Activated T-cell treated with anti-CD3 and anti-CD28 coated beads for 24 hours (primary cell): ENCODE measurements around the gene MMAB.

Experiments used
- DNase-seq: peaks from one replicate; pipeline ENCODE4 v3.0.0-alpha.2; 2020; ENCODE audit warnings: low read depth

The MMAB gene

GRCh38 chr12:109559200-109559505 is 14.2 kb downstream of the MMAB start:
- DNase-seq, result no peak

- DNase-seq, result no peak
Measured at GRCh38 chr12:109558374-109559199, 14.7 kb downstream of the MMAB start.

GRCh38 chr12:109557805-109558204 is 15.5 kb downstream of the MMAB start:
- DNase-seq, result no peak

DNA sequence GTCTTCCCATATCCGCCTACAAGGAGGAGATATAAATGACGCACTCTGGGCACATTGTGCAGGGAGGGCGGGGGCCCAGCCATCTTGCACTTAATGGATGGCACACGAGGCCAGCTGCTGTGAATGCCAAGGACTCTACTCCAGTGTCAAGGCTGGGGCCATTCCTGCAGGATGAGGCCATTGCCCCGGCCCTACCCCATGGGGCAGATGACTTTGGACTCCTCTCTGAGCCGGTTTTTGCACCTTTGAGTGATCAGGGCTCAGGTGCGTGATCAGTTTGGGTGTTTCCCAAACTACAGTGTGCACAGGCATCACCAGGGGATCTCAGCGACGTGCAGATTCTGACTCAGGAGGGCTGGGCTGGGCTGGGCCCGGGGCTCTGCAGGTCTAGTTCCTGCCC is 16.1 kb downstream of the MMAB start:
- no peak for DNase-seq

DNA sequence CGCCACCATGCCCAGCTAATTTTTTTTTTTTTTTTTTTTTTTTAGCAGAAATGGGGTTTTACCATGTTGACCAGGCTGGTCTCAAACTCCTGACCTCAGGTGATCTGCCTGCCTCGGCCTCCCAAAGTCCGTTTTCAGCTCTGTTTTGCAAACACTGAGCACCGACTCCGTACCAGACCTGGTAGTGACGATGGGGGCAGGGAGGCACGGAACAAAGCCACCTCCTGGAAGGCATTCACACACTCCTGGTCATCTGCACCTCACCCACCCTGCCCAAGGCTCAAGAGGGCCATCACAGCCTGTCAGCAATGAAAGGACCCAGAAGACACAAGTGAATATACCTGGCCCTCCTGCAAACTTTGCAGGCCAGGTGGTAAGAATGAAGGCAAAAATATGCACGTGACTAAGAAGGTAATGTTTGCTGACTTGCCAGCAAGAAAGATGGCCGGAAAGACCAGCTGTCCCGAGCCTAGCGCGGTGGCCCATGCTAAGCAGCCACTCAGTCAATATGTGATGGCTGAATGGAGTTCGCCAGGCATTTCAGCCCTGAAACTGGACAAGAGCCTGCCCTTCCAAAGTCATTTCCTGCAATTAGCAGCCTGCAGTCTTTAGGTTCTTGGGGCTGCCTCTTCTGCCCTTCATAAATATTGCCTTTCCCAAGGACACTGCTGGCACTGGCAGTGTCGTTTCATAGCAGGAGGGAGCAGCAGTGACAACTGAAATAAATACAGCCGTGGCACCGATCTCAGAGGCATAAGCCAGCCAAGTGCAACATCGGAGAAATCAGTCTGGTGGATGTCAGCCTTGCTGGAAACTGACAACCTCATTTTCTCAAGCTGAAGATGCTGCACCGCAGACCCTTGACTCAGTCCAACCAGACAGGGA is 17.6 kb downstream of the MMAB start:
- no peak for DNase-seq

GRCh38 chr12:109554761-109555160 is 18.5 kb downstream of the MMAB start:
- DNase-seq, result no peak

DNA sequence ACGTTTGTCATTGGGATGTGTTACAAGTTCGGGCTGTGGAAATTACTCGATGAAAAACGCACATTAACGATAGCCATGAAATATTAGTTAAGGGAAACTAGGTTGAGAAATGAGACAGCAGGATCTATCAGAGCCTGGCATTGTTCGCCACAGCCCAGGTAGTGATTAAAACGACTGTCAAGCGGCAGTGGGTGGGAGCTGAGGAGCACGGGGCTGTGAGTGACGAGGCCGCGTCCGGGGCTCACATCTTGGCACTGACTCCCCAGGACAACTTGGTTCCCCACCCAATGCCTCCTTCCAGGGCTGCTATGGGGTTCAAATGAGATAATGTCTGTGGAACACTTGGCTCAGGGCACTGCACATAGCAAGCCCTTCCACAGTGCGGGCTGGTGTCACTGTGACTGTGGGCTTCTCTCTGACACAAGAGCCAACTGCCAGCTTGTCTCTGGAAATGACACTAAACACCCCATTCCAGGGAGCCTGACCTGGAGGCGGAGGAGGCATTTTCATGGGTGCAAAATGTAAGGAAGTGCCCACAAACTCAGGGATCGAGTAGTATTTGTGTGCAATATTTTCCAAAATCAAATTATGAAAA is 19.3 kb downstream of the MMAB start:
- no peak for DNase-seq

DNA sequence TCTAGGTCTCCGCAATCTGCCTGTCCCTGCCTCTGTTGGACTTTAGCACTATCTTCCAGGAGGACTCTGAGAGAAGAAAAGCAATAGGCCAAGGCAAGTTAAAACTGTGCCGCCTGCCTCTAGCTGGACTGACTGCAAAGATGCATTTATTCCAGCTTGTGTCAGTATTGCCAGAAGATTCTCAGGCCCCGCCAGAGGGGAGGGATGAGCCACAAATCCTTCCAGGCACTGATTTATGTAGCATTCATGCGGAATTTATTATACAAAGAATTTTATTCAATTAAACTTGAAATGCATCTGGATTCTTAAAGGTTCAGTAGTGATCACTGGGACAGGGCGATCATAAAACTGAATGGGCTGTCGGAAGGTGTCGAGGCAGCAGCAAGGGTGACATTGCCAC is 19.8 kb downstream of the MMAB start:
- no peak for DNase-seq

DNA sequence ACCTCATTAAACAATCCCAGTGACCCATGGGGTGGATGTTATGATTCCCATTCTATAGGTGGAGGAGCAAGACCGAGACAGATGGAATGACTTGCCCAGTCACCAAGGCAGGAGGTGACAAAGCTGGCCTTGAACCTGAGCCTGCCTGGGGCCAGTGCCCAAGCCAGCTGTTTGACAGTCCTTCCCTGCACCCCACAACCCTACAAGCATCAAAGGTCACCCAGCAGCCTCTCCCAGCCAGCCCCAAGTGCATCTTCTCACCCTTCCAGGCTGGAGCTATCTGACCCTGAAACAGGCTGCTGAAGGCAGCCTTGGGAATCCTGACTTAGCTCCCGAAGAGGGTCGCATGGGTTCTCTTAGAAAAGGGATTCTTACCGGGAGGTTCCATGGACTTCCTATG is 20.3 kb downstream of the MMAB start:
- DNase-seq, result no peak

DNA sequence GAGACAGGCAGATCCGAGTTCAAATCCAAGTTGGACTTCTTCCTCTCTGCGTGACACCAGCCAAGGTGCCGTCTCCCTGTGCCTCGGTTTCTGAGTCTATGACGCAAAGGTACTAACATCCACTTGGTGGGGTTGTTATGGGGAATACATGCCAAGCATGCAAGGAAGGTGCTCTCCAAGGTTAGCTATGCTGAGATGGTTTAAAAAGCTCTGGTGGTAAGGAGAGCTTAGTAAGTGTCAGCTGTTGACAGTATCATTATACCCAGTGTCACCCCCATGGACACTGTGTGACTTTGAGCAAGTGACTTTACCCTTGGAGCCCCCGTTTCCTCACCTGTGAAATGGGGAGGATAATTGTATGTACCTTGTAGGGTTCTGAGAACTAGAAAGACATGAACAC is 22.2 kb downstream of the MMAB start:
- DNase-seq, result no peak

DNA sequence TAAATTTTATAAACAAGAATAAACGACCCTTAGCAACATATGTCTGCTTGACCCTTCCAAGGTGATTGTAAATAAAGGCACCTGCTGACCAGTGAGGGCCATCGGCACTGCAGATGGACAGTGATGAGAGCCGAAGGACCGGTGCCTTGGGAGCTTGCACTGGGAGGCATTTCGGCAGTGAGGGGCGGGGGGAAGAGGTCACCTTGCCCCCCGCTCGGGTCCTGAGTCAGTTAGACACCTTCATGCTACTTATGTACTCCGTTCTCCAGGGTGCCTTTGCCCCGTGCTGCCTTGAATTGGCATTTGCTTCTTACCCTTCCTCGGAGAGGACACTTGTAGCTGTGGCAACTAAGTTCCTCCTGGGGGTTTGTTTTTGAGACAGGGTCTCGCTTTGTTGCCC is 23.0 kb downstream of the MMAB start:
- DNase-seq, result no peak

- no peak for DNase-seq
Measured at GRCh38 chr12:109549613-109550270, 23.6 kb downstream of the MMAB start.

GRCh38 chr12:109548258-109548657 is 25.0 kb downstream of the MMAB start:
- DNase-seq, result no peak

- DNase-seq, result no peak
Measured at GRCh38 chr12:109547286-109547685, 26.0 kb downstream of the MMAB start.

DNA sequence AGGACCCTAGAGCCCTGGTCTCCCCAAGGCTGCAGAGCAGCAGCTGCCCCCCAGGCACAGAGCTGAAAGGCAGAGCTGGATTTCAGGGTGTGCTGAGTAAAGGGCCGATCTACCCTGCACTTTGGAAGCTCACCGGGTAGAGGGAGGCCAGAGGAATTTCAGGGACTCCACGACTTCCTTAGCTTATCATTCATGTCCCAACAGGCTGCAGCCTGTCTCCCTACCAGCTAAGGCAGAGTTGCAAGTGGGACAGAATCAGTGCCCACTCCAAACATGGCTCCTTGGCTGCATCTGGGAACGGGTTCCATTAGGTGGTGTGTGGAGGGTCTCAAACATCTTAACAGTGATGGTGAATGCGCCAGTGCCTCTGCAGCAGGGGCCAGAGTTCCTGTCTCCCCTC is 27.5 kb downstream of the MMAB start:
- DNase-seq, result no peak

GRCh38 chr12:109544955-109545531 is 28.3 kb downstream of the MMAB start:
- no peak for DNase-seq

- DNase-seq, result no peak
Measured at GRCh38 chr12:109542876-109543275, 30.4 kb downstream of the MMAB start.

DNA sequence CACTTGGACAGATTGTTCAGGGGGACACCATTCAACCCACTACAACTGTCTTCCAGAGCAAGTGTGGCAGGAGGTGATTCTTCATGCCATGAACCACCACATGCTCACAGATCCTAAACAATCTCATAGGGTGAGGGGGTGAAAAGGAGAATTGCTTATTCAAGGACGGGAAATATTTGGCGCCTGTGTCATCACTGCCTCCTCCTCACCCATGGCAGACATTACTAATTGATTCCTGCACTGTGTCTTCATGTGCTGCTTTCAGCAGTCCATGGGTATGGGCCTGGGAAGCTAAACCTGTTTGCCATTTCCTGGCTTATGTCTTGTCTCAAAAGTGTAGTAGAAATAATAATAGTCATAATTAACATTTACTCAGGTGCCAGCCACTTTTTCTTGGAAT is 31.3 kb downstream of the MMAB start:
- DNase-seq, result no peak

- no peak for DNase-seq
Measured at GRCh38 chr12:109541413-109541726, 31.9 kb downstream of the MMAB start.

DNA sequence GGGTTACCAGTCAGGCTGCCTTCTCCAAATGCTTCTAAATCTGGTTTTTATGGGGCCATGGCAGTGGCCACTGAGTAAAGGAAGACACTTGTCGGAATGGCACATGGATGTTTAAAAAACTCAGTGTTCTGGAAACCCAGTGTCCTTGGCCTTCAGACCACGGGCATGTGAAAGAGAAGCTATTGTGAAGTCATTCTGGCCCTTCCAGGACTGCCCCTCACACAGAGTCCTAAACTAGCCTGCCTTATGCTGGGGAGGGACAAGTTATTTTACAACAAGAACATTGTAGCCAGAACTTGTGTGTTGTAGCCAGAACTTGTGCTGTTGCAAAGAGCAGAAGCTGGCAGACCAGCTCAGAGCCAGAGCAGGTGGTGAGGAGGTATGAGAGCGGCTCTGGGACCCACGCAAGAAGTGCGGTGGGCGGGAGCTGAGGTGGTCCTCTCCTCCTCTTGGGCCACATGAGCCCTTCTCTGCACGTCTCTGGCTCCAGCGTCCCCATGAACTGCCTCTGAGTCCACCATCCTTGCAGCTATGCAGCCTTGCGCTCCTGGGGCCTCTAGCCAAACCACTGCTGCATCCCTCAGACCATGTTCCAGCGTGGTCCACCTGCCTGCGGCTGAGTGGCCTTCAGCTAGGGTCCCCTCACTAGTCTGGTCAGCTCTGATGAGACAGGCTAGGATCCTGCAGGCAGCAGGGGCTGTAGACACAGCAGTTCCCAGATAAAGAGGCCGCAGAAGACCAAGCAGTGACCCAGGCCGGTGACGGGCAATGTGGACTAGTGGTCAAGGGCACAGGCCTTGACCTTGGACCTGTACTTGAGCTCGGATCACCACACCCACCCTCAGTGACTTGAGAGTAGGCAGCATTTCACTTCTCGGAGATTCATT is 32.5 kb downstream of the MMAB start:
- DNase-seq, result no peak

DNA sequence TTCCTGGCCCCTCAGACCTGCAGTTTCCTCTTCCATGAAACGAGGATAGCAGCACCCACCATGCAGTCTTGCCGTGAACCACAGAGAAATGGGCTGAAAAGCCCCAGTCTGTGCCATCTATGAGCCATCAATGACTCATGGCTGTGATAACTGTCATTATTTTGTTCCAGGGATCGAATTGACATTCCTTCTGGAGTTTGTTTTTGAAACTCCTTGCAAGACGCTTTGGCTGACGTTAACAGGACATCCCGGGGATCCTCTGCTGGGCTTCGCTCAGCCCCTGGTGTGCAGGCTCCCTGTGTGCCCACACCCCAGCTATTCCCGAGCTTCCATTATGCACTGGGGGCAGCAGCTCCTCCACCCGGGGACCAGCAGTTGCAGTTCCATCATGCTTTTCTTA is 33.8 kb downstream of the MMAB start:
- no peak for DNase-seq
